Epithelial cell of proximal tubule (primary cell): Measurements from ENCODE around the gene STON2. TPM values are rescaled to one million over a fixed set of nuclear protein-coding genes. Genes with fewer than 3 reads are reported as not detected.

Experiments used
- DNase-seq: peaks from one replicate; pipeline ENCODE4 v3.0.0-alpha.2; 2011; ENCODE audit warnings: low read depth
- H3K4me3 ChIP-seq: 2 replicates; pipeline ENCODE4 v1.5.1; 2011; ENCODE audit warnings: low read depth, mild to moderate bottlenecking, low read length
- CTCF ChIP-seq: conservative IDR thresholded peaks from 2 replicates; pipeline ENCODE4 v1.5.1; 2012; ENCODE audit warnings: low read depth, mild to moderate bottlenecking, low read length
- total RNA-seq: library from RNA; depleted of rRNA; stranded (reverse); fragments of >200 nt; gene quantifications from 2 replicates; pipeline ENCODE4 v1.2.3, GENCODE V29; 2015

Gene STON2
- total RNA-seq, 1 donor from 2014 or later: 6.8 TPM

GRCh38 chr14:81366214-81366613 lies 33.9 kb downstream of the STON2 start:
- no peak overlapping the region for H3K4me3 ChIP-seq
- DNase-seq: no peak
- TF ChIP-seq CTCF: no peak

- H3K4me3 ChIP-seq: no peak overlapping the region
- TF ChIP-seq CTCF: no peak
- no peak for DNase-seq
Observed at GRCh38 chr14:81363746-81364378, 36.3 kb downstream of the STON2 start.

GRCh38 chr14:81353691-81354323 lies 46.3 kb downstream of the STON2 start:
- TF ChIP-seq CTCF: no peak
- H3K4me3 ChIP-seq: no peak overlapping the region
- no peak for DNase-seq

- no peak for TF ChIP-seq CTCF
- H3K4me3 ChIP-seq: no peak overlapping the region
- no peak for DNase-seq
Observed at GRCh38 chr14:81352413-81352812, 47.7 kb downstream of the STON2 start.

GRCh38 chr14:81351205-81351604 lies 48.9 kb downstream of the STON2 start:
- no peak for TF ChIP-seq CTCF
- H3K4me3 ChIP-seq: no peak overlapping the region
- DNase-seq: no peak

GRCh38 chr14:81350344-81351130 lies 49.6 kb downstream of the STON2 start:
- no peak overlapping the region for H3K4me3 ChIP-seq
- no peak for TF ChIP-seq CTCF
- no peak for DNase-seq

- DNase-seq: no peak
- TF ChIP-seq CTCF: no peak
- no peak overlapping the region for H3K4me3 ChIP-seq
Observed at GRCh38 chr14:81348061-81348460, 52.1 kb downstream of the STON2 start.
